Measurements from ENCODE around the gene ZBED4.

DNA sequence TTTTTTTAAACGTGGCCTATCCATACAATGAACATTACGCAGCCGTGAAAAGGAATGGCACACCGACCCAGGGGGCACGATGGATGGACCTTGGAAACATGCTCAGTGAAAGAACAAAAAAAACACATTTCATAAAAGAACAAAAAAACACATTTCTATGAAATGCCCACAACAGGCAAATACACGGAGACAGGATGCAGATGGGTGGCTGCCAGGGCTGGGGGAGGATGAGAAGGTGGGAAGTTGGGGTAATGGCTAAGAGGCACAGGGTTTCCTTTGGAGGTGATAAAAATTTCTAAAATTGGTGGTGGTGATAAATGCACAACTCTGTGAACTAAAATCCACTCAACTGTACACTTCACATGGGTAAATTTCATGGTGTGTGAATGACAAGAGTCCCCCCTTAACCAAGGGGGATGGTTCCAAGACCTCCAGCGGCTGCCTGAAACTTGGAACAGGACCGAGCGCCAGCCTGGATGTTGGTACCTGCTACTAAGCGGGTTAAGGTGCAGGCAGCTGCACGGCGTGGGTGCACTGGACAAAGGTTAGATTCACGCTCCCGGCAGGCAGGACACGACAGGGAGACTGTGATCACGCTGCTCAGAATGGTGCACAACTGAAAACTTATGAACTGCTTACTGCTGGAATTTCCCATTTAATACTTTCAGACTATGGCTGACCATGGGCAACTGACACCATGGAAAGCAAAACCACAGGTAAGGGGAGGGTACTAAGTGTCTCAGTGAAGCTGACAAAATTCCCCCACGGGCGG is 42.4 kb upstream of the ZBED4 start:
- TF ChIP-seq, protein P1, sequence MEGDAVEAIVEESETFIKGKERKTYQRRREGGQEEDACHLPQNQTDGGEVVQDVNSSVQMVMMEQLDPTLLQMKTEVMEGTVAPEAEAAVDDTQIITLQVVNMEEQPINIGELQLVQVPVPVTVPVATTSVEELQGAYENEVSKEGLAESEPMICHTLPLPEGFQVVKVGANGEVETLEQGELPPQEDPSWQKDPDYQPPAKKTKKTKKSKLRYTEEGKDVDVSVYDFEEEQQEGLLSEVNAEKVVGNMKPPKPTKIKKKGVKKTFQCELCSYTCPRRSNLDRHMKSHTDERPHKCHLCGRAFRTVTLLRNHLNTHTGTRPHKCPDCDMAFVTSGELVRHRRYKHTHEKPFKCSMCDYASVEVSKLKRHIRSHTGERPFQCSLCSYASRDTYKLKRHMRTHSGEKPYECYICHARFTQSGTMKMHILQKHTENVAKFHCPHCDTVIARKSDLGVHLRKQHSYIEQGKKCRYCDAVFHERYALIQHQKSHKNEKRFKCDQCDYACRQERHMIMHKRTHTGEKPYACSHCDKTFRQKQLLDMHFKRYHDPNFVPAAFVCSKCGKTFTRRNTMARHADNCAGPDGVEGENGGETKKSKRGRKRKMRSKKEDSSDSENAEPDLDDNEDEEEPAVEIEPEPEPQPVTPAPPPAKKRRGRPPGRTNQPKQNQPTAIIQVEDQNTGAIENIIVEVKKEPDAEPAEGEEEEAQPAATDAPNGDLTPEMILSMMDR (IDR thresholded peaks at IDR 0.05 in 8 of 11, conservative IDR thresholded peaks at IDR 0.05 in 3 of 11) = no peak
- no peak for TF ChIP-seq POLR2A (IDR thresholded peaks at IDR 0.05)

Measured in spleen (tissue), 7 donors.